CD14-positive monocyte (primary cell): ENCODE measurements around the gene TRPM2. TPM values are rescaled to one million over a fixed set of nuclear protein-coding genes. Genes with fewer than 3 reads are reported as not detected.

Source experiments
- DNase-seq, 3 donors: peaks; one replicate each; pipeline ENCODE4 v3.0.0-alpha.2; 2011 to 2022
- H2AFZ ChIP-seq: 2 replicates; pipeline ENCODE4 v1.6.0; 2012; ENCODE audit warnings: mild to moderate bottlenecking, low read depth, low read length, inconsistent platforms; ENCODE audit not compliant: insufficient read depth, poor library complexity, severe bottlenecking
- H3K27ac ChIP-seq, 2 donors: 1 replicate in 1 of 2; 2 replicates in 1 of 2; pipeline ENCODE4 v1.5.1; 2012 to 2013; ENCODE audit warnings: low read length in 2 of 2, control low read depth in 1 of 2, inconsistent platforms in 1 of 2, low read depth in 1 of 2, mild to moderate bottlenecking in 1 of 2
- H3K27me3 ChIP-seq, 2 donors: one replicate each; pipeline versions ENCODE4 v1.6.0 to v1.6.1; 2011 to 2013; ENCODE audit warnings: low read length in 2 of 2; ENCODE audit not compliant: control insufficient read depth in 2 of 2, insufficient read depth in 2 of 2
- H3K36me3 ChIP-seq, 2 donors: replicated peaks in 1 of 2; 1 replicate in 1 of 2; 2 replicates in 1 of 2; pipeline versions ENCODE4 v1.5.1 to v1.6.1; 2012 to 2013; ENCODE audit warnings: low read length in 2 of 2, control low read depth in 1 of 2, inconsistent platforms in 1 of 2, mild to moderate bottlenecking in 1 of 2; ENCODE audit not compliant: insufficient read depth in 2 of 2, control insufficient read depth in 1 of 2
- H3K4me1 ChIP-seq, 2 donors: 1 replicate in 1 of 2; 2 replicates in 1 of 2; pipeline versions ENCODE4 v1.5.1 to v1.6.1; 2012 to 2013; ENCODE audit warnings: low read length in 2 of 2, control low read depth in 1 of 2, inconsistent platforms in 1 of 2, mild to moderate bottlenecking in 1 of 2, moderate library complexity in 1 of 2; ENCODE audit not compliant: insufficient read depth in 2 of 2, control insufficient read depth in 1 of 2
- H3K4me2 ChIP-seq: replicated peaks from 2 replicates; pipeline ENCODE3; 2012; ENCODE audit warnings: low read length, moderate library complexity, mild to moderate bottlenecking; ENCODE audit not compliant: poor library complexity, severe bottlenecking; ENCODE audit errors: extremely low read depth
- H3K4me3 ChIP-seq, 3 experiments: fragments of 200-600 bp in 1 of 3; sonication (generic) in 1 of 3; replicated peaks in 1 of 3; 1 replicate in 2 of 3; 2 replicates in 1 of 3; pipeline ENCODE4 v1.5.1; 2011 to 2013; ENCODE audit warnings: low read length in 3 of 3, mild to moderate bottlenecking in 3 of 3, control low read depth in 2 of 3, low read depth in 2 of 3, inconsistent platforms in 1 of 3, moderate library complexity in 1 of 3
- H3K79me2 ChIP-seq: 2 replicates; pipeline ENCODE4 v1.6.0; 2012; ENCODE audit warnings: mild to moderate bottlenecking, control low read depth, inconsistent platforms, low read length, moderate library complexity; ENCODE audit not compliant: insufficient read depth
- H3K9ac ChIP-seq: 2 replicates; pipeline ENCODE4 v1.6.0; 2017; ENCODE audit warnings: low read length, mild to moderate bottlenecking; ENCODE audit not compliant: insufficient read depth, poor library complexity, severe bottlenecking
- H3K9me3 ChIP-seq, 2 donors: replicated peaks in 1 of 2; 1 replicate in 1 of 2; 2 replicates in 1 of 2; pipeline versions ENCODE4 v1.5.1 to v1.6.1; 2012 to 2013; ENCODE audit warnings: low read length in 2 of 2, control low read depth in 1 of 2; ENCODE audit not compliant: control insufficient read depth in 1 of 2, insufficient read depth in 1 of 2
- H4K20me1 ChIP-seq: 2 replicates; pipeline ENCODE4 v1.6.0; 2012; ENCODE audit warnings: mild to moderate bottlenecking, low read length, control low read depth, moderate library complexity; ENCODE audit not compliant: insufficient read depth
- H3K27ac Mint-ChIP-seq, 7 donors: one replicate each; pipeline ENCODE4 v1.8.0; 2020; ENCODE audit warnings: mild to moderate bottlenecking in 7 of 7, mixed read lengths in 7 of 7, moderate library complexity in 6 of 7, inconsistent platforms in 2 of 7
- H3K27me3 Mint-ChIP-seq, 3 donors: one replicate each; pipeline ENCODE4 v1.8.0; 2021 to 2022; ENCODE audit warnings: low read depth in 3 of 3, mild to moderate bottlenecking in 3 of 3, mixed read lengths in 3 of 3, moderate library complexity in 3 of 3, inconsistent platforms in 1 of 3
- H3K36me3 Mint-ChIP-seq, 2 donors: one replicate each; pipeline ENCODE4 v1.8.0; 2020; ENCODE audit warnings: mixed read lengths in 2 of 2, inconsistent platforms in 1 of 2, mild to moderate bottlenecking in 1 of 2
- H3K4me1 Mint-ChIP-seq: one replicate; pipeline ENCODE4 v1.8.0; 2020; ENCODE audit warnings: mild to moderate bottlenecking, mixed read lengths
- H3K4me3 Mint-ChIP-seq, 2 donors: one replicate each; pipeline ENCODE4 v1.8.0; 2020; ENCODE audit warnings: mild to moderate bottlenecking in 2 of 2, mixed read lengths in 2 of 2, moderate library complexity in 1 of 2
- H3K9me3 Mint-ChIP-seq, 7 donors: one replicate each; pipeline ENCODE4 v1.8.0; 2020 to 2022; ENCODE audit warnings: mixed read lengths in 7 of 7, mild to moderate bottlenecking in 6 of 7, moderate library complexity in 6 of 7, inconsistent platforms in 2 of 7
- WGBS: methylation state at CpG from one replicate; pipeline ENCODE4 v1.1.5; 2013; ENCODE audit warnings: missing lambda C conversion rate; ENCODE audit not compliant: insufficient coverage; 5-methylcytosine and 5-hydroxymethylcytosine counted together
- intact Hi-C, 2 donors: fragments of 100-400 bp; cut with micrococcal nuclease; formaldehyde crosslinking; loops; one replicate each; pipeline versions ENCODE4 v1.15.0 to v1.15.1; 2023
- polyA plus RNA-seq, 3 donors: library from polyadenylated mRNA; depleted of rRNA in 1 of 3; unstranded in 2 of 3; stranded (reverse) in 1 of 3; fragments of 300-500 nt in 2 of 3; fragments of >200 nt in 1 of 3; fragmentation: Illumina TruSeq in 2 of 3; gene quantifications; 1 replicate in 2 of 3; 2 replicates in 1 of 3; pipeline ENCODE4 v1.2.3, GENCODE V29; 2012 to 2021
- TF ChIP-seq, protein P1 (sequence below): fragments of 200-600 bp; IDR thresholded peaks from one replicate; pipeline ENCODE4 v1.8.0; 2022; ENCODE audit warnings: antibody characterized with exemption, mild to moderate bottlenecking

The TRPM2 gene
- polyA plus RNA-seq, 3 donors = 7.6 to 21.6 (median 12.2) TPM

DNA sequence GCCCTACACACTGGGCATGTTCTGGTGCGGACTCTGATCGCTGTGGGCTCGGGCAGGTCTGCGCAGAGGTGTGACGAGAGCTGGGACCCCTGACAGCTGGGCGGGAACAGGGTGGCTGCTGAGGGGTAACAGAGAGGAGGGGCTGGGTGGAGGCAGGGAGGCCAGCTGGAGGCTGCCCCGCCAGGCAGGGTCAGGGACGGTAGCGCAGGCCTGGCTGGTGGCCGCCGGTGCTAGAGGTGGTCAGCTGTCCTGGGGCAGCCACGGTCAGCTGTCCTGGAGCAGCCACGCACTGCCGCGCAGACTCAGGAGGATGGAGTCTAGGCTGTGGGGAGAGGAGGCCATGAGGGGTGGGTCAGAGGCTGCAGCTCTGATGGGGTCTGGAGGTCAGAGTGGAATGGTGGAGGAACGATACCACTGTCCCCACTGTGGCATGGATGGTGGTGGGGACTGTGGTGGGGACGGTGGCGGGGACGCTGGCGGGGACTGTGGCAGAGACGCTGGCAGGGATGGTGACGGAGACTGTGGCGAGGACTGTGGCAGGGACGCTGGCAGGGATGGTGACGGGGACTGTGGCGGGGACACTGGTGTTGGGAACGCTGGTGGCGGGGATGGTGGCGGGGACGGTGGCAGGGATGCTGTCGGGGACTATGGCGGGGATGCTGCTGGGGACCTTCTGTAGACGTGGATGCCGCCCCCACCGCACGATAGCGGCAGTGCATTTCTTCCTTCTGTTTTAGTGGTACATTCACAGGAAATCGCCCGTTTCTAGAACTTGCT lies 80.6 kb downstream of the TRPM2 start:
- Histone ChIP-seq H3K9me3 (peaks cover 0 to 4% of the 10 kb centered on the region in 2 donors), H4K20me1 (peaks cover 13% of the 10 kb centered on the region), H3K9ac (no peak overlapping the region), H3K4me1 (no peaks in the 10 kb centered on the region), H3K4me3 (no peak overlapping the region), H3K27me3 (no peaks in the 10 kb centered on the region), H3K27ac (no peak overlapping the region), H3K4me2 (no peak overlapping the region), H2AFZ (no peak overlapping the region), H3K79me2 (no peaks in the 10 kb centered on the region), H3K36me3 (peaks cover 70 to 87% of the 10 kb centered on the region in 2 donors)
- intact Hi-C loops = no loop called here
- Mint-ChIP-seq H3K27me3 (no peaks in the 10 kb centered on the region), H3K4me1 (no peaks in the 10 kb centered on the region), H3K4me3 (no peak overlapping the region), H3K27ac (peak overlapping the region in 1 of 7 donors; percentile 77), H3K36me3 (peaks cover 67 to 81% of the 10 kb centered on the region in 2 donors), H3K9me3 (peaks cover 0 to 8% (median 3%) of the 10 kb centered on the region in 7 donors)
- WGBS = 93% methylated on average over 36 of the region's 39 CpGs
- no peak for DNase-seq
- TF ChIP-seq, protein P1, sequence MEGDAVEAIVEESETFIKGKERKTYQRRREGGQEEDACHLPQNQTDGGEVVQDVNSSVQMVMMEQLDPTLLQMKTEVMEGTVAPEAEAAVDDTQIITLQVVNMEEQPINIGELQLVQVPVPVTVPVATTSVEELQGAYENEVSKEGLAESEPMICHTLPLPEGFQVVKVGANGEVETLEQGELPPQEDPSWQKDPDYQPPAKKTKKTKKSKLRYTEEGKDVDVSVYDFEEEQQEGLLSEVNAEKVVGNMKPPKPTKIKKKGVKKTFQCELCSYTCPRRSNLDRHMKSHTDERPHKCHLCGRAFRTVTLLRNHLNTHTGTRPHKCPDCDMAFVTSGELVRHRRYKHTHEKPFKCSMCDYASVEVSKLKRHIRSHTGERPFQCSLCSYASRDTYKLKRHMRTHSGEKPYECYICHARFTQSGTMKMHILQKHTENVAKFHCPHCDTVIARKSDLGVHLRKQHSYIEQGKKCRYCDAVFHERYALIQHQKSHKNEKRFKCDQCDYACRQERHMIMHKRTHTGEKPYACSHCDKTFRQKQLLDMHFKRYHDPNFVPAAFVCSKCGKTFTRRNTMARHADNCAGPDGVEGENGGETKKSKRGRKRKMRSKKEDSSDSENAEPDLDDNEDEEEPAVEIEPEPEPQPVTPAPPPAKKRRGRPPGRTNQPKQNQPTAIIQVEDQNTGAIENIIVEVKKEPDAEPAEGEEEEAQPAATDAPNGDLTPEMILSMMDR = no peak

DNA sequence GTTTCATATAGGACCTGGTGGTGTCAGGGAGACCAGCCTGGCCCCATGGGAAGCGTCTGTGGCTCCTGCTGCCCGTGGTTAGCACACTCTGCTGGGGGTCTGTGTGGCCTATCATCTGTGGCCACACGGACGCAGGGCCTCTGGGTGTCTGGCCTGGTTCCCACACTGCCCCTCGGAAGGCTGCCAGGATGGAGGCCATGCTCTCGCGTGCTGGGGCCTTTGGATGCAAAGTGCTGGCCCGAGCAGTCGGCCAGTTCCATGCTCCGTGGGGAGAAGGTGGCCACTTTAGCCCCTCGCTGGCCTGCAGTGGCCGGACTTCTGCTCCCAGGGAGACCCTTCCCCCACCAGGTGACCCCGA lies 81.1 kb downstream of the TRPM2 start:
- H3K4me2 ChIP-seq = no peak overlapping the region
- no peak overlapping the region for H2AFZ ChIP-seq
- H3K36me3 Mint-ChIP-seq = peaks cover 73 to 86% of the 10 kb centered on the region in 2 donors
- TF ChIP-seq, protein P1 = no peak
- no peaks in the 10 kb centered on the region for H3K27me3 Mint-ChIP-seq
- H3K4me3 Mint-ChIP-seq = no peak overlapping the region
- H3K9me3 ChIP-seq = peaks cover 0 to 4% of the 10 kb centered on the region in 2 donors
- intact Hi-C loops = no loop called here
- peaks cover 0 to 8% (median 0%) of the 10 kb centered on the region in 7 donors for H3K9me3 Mint-ChIP-seq
- peaks cover 13% of the 10 kb centered on the region for H4K20me1 ChIP-seq
- no peaks in the 10 kb centered on the region for H3K4me1 ChIP-seq
- H3K27ac Mint-ChIP-seq = no peak overlapping the region
- no peaks in the 10 kb centered on the region for H3K79me2 ChIP-seq
- no peak overlapping the region for H3K9ac ChIP-seq
- no peaks in the 10 kb centered on the region for H3K4me1 Mint-ChIP-seq
- no peak for DNase-seq
- H3K4me3 ChIP-seq = no peak overlapping the region
- H3K36me3 ChIP-seq = peaks cover 76 to 91% of the 10 kb centered on the region in 2 donors
- 84% methylated on average over 13 of the region's 13 CpGs for WGBS
- no peaks in the 10 kb centered on the region for H3K27me3 ChIP-seq
- no peak overlapping the region for H3K27ac ChIP-seq
